Measurements from ENCODE around the gene TBC1D22A.

- TF ChIP-seq CTCF (IDR thresholded peaks at IDR 0.05) (no peak), MXI1 (IDR thresholded peaks at IDR 0.05; ENCODE audit: low read depth, low read length) (no peak), EP300 (IDR thresholded peaks at IDR 0.05; ENCODE audit: borderline replicate concordance in 1 of 2, low read depth in 1 of 2, low read length in 1 of 2) (no peak), TAF1 (IDR thresholded peaks at IDR 0.05; ENCODE audit: borderline replicate concordance, low read depth, low read length) (no peak), TCF12 (IDR thresholded peaks at IDR 0.05) (no peak), SIN3A (IDR thresholded peaks at IDR 0.05; ENCODE audit: borderline replicate concordance, low read depth, low read length) (no peak), REST (IDR thresholded peaks at IDR 0.05; ENCODE audit: low read depth, low read length) (no peak), CHD2 (IDR thresholded peaks at IDR 0.05; ENCODE audit: low read length, partially characterized antibody) (no peak), TEAD4 (IDR thresholded peaks at IDR 0.05; ENCODE audit: borderline replicate concordance, insufficient read depth) (no peak), YY1 (IDR thresholded peaks at IDR 0.05; ENCODE audit: low read depth) (no peak), POLR2AphosphoS5 (IDR thresholded peaks at IDR 0.05; ENCODE audit: low read depth, low read length) (no peak), MAX (IDR thresholded peaks at IDR 0.05; ENCODE audit: low read depth) (no peak), GABPA (IDR thresholded peaks at IDR 0.05; ENCODE audit: low read depth) (no peak)
Measured at GRCh38 chr22:47100019-47100418, 337.6 kb downstream of the TBC1D22A start.
